SK-N-SH (cell line): ENCODE results near the gene DSG4. TPM values are rescaled to one million over a fixed set of nuclear protein-coding genes. Genes with fewer than 3 reads are reported as not detected.

ENCODE experiments used
- CTCF ChIA-PET: fragments of 300-600, 350-600 bp; formaldehyde crosslinking; extraction: SDS; loops from one replicate; lab custom pipeline; 2021; lab: Yijun Ruan, JAX
- POLR2A ChIA-PET: fragments of 350-600 bp; sonication (Branson Sonifier 250); formaldehyde crosslinking; extraction: SDS; loops from one replicate; lab custom pipeline; 2020; ENCODE audit warnings: antibody characterized with exemption, inconsistent platforms; lab: Yijun Ruan, JAX
- DNase-seq: peaks from one replicate; pipeline ENCODE4 v3.0.0; 2012
- H2AFZ ChIP-seq: fragments of 200-600 bp; sonication (generic); 2 replicates; pipeline ENCODE4 v1.8.1; 2016; ENCODE audit warnings: antibody characterized with exemption, mild to moderate bottlenecking, low read depth
- H3F3A ChIP-seq: fragments of 200-600 bp; sonication (generic); replicated peaks from 2 replicates; pipeline ENCODE3; 2016; ENCODE audit warnings: antibody characterized with exemption, mild to moderate bottlenecking; ENCODE audit not compliant: insufficient read depth
- H3K27ac ChIP-seq, 2 experiments: fragments of 200-500 bp in 1 of 2; fragments of 200-600 bp in 1 of 2; sonication (Bioruptor generic) in 1 of 2; sonication (generic), shearing (Covaris generic) in 1 of 2; 2 replicates each; pipeline versions ENCODE4 v1.5.1 to v1.6.1; 2014 to 2016; ENCODE audit warnings: low read depth in 2 of 2, inconsistent platforms in 1 of 2, low read length in 1 of 2, mild to moderate bottlenecking in 1 of 2, mixed read lengths in 1 of 2
- H3K27me3 ChIP-seq: fragments of 200-600 bp; sonication (generic), shearing (Covaris generic); 2 replicates; pipeline ENCODE4 v1.6.1; 2016; ENCODE audit warnings: mixed run types; ENCODE audit not compliant: insufficient read depth
- H3K36me3 ChIP-seq, 2 experiments: fragments of 200-500 bp in 1 of 2; fragments of 200-600 bp in 1 of 2; sonication (Bioruptor generic) in 1 of 2; sonication (generic) in 1 of 2; replicated peaks in 1 of 2; 2 replicates each; pipeline versions ENCODE3 to v1.5.1; 2014 to 2016; ENCODE audit warnings: low read length in 1 of 2, mild to moderate bottlenecking in 1 of 2; ENCODE audit not compliant: insufficient read depth in 2 of 2, control insufficient read depth in 1 of 2
- H3K4me1 ChIP-seq, 2 experiments: fragments of 200-500 bp in 1 of 2; fragments of 200-600 bp in 1 of 2; sonication (Bioruptor generic) in 1 of 2; sonication (generic), shearing (Covaris generic) in 1 of 2; 2 replicates each; pipeline versions ENCODE4 v1.5.1 to v1.6.1; 2014 to 2016; ENCODE audit warnings: low read depth in 1 of 2, low read length in 1 of 2, mixed run types in 1 of 2; ENCODE audit not compliant: insufficient read depth in 2 of 2, control insufficient read depth in 1 of 2
- H3K4me2 ChIP-seq: fragments of 200-600 bp; sonication (generic), shearing (Covaris generic); 2 replicates; pipeline ENCODE4 v1.6.1; 2017; ENCODE audit warnings: mixed run types
- H3K4me3 ChIP-seq, 2 experiments: fragments of 200-500 bp in 1 of 2; fragments of 200-600 bp in 1 of 2; sonication (Bioruptor generic) in 1 of 2; sonication (generic), shearing (Covaris generic) in 1 of 2; 2 replicates each; pipeline versions ENCODE4 v1.5.1 to v1.8.1; 2014 to 2016; ENCODE audit warnings: low read depth in 2 of 2, inconsistent platforms in 1 of 2, low read length in 1 of 2, mild to moderate bottlenecking in 1 of 2, mixed read lengths in 1 of 2, moderate library complexity in 1 of 2
- H3K79me2 ChIP-seq: fragments of 200-600 bp; sonication (generic); 2 replicates; pipeline ENCODE4 v1.8.1; 2017; ENCODE audit warnings: mild to moderate bottlenecking; ENCODE audit not compliant: insufficient read depth
- H3K9ac ChIP-seq: fragments of 200-600 bp; sonication (generic); 2 replicates; pipeline ENCODE4 v1.6.1; 2017; ENCODE audit warnings: mixed run types
- H3K9me2 ChIP-seq: fragments of 200-600 bp; sonication (generic); 2 replicates; pipeline ENCODE4 v1.6.1; 2017; ENCODE audit warnings: mixed run types
- H3K9me3 ChIP-seq: fragments of 200-600 bp; sonication (generic); 2 replicates; pipeline ENCODE4 v1.6.1; 2017; ENCODE audit warnings: mixed run types, mild to moderate bottlenecking, moderate library complexity
- H4K20me1 ChIP-seq: fragments of 200-600 bp; sonication (generic); 2 replicates; pipeline ENCODE4 v1.6.1; 2017; ENCODE audit warnings: mild to moderate bottlenecking, mixed run types; ENCODE audit not compliant: insufficient read depth
- CHD2 ChIP-seq: fragments of 150-350 bp; IDR thresholded peaks from 2 replicates; pipeline ENCODE4 v1.6.1; 2018; ENCODE audit warnings: low read length; ENCODE audit not compliant: partially characterized antibody
- ELF1 ChIP-seq: IDR thresholded peaks from 2 replicates; pipeline ENCODE4 v1.4.0; 2012
- EP300 ChIP-seq, 2 experiments: IDR thresholded peaks; 2 replicates each; pipeline versions ENCODE4 v1.4.0 to v1.6.1; 2012; ENCODE audit warnings: borderline replicate concordance in 1 of 2, low read depth in 1 of 2, low read length in 1 of 2
- EZH2phosphoT487 ChIP-seq: fragments of 200-600 bp; sonication (generic); IDR thresholded peaks from 2 replicates; pipeline ENCODE4 v1.6.1; 2017; ENCODE audit warnings: low read depth, mixed run types, mild to moderate bottlenecking, antibody characterized with exemption, moderate library complexity, borderline replicate concordance
- FOXJ3 ChIP-seq: sonication (generic); formaldehyde crosslinking; IDR thresholded peaks from 2 replicates; pipeline ENCODE4 v1.5.1; 2020; ENCODE audit warnings: mild to moderate bottlenecking, missing genetic modification reagents
- FOXM1 ChIP-seq: IDR thresholded peaks from 2 replicates; pipeline ENCODE4 v1.4.0; 2012; ENCODE audit warnings: low read depth, mild to moderate bottlenecking
- GATA2 ChIP-seq: sonication (generic); formaldehyde crosslinking; IDR thresholded peaks from 2 replicates; pipeline ENCODE4 v1.5.0; 2020; ENCODE audit warnings: mild to moderate bottlenecking, missing genetic modification reagents
- NRF1 ChIP-seq: IDR thresholded peaks from 2 replicates; pipeline ENCODE4 v1.6.1; 2012; ENCODE audit warnings: low read depth, mild to moderate bottlenecking, low read length
- RAD21 ChIP-seq: IDR thresholded peaks from 2 replicates; pipeline ENCODE4 v1.6.1; 2012; ENCODE audit warnings: mild to moderate bottlenecking, low read length
- RCOR1 ChIP-seq: fragments of 150-350 bp; IDR thresholded peaks from 2 replicates; pipeline ENCODE4 v1.6.1; 2017; ENCODE audit warnings: antibody characterized with exemption, low read length
- RFX5 ChIP-seq: IDR thresholded peaks from 2 replicates; pipeline ENCODE4 v1.6.1; 2012; ENCODE audit warnings: mild to moderate bottlenecking, improper control_type of control experiment, low read length
- SMC3 ChIP-seq: IDR thresholded peaks from 2 replicates; pipeline ENCODE4 v1.6.1; 2012; ENCODE audit warnings: low read depth, low read length, improper control_type of control experiment
- TAF1 ChIP-seq: IDR thresholded peaks from 2 replicates; pipeline ENCODE4 v1.6.1; 2012; ENCODE audit warnings: low read depth, mild to moderate bottlenecking, low read length, moderate library complexity, borderline replicate concordance
- TCF12 ChIP-seq: IDR thresholded peaks from 2 replicates; pipeline ENCODE4 v1.4.0; 2012
- TEAD4 ChIP-seq: IDR thresholded peaks from 2 replicates; pipeline ENCODE4 v1.4.0; 2012; ENCODE audit warnings: mild to moderate bottlenecking, borderline replicate concordance; ENCODE audit not compliant: insufficient read depth
- YY1 ChIP-seq: IDR thresholded peaks from 2 replicates; pipeline ENCODE4 v1.4.0; 2012; ENCODE audit warnings: low read depth, mild to moderate bottlenecking
- WGBS: methylation state at CpG from one replicate; pipeline ENCODE4 v1.1.6; 2017; ENCODE audit warnings: low lambda C conversion rate; 5-methylcytosine and 5-hydroxymethylcytosine counted together
- polyA plus RNA-seq, 3 experiments: library from polyadenylated mRNA; depleted of rRNA; stranded (reverse); fragments of >200 nt; gene quantifications; 2 replicates each; pipeline ENCODE4 v1.2.3, GENCODE V29; 2012
- TF ChIP-seq, protein P1 (sequence below): IDR thresholded peaks from 2 replicates; pipeline ENCODE4 v1.4.0; 2012; ENCODE audit warnings: low read depth
- TF ChIP-seq, protein P2 (sequence below): IDR thresholded peaks from 2 replicates; pipeline ENCODE4 v1.4.0; 2012; ENCODE audit warnings: low read depth, borderline replicate concordance
- TF ChIP-seq, protein P3 (sequence below): fragments of 200-600 bp; sonication (generic); IDR thresholded peaks from 2 replicates; pipeline ENCODE4 v1.6.1; 2017; ENCODE audit warnings: antibody characterized with exemption, mild to moderate bottlenecking, moderate library complexity
- TF ChIP-seq, protein P4 (sequence below): IDR thresholded peaks from 2 replicates; pipeline ENCODE4 v1.6.1; 2012; ENCODE audit warnings: mild to moderate bottlenecking, low read depth, low read length, moderate library complexity
- TF ChIP-seq, protein P5 (sequence below): fragments of 150-350 bp; IDR thresholded peaks from 2 replicates; pipeline ENCODE4 v1.6.1; 2016; ENCODE audit warnings: mild to moderate bottlenecking, low read depth, low read length

Gene DSG4
- polyA plus RNA-seq, 1 of the 3 experiments (the other 2 are of a cell fraction): not detected

DNA sequence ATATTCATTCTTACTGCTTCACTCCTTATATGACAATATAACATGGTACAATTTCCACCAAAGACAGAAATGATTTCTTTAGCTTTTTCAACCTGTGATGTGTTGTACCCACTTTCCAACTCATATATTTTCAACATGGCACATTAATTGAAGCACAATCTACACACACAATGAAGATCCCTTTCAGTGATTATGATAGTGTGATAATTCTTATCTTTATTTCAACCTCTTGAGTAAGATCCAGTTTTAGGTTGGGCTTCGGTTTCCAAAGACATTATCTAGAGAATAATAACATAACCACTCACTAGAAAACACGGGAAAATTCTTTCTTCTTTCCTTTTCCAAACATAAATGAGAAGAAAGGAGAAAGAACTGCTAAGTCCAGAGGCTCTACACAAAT lies 67.6 kb downstream of the DSG4 start:
- TF ChIP-seq TCF12 (no peak), FOXJ3 (CRISPR knock-in tag) (no peak), RFX5 (no peak), CHD2 (no peak), FOXM1 (no peak)
- TF ChIP-seq, protein P1, sequence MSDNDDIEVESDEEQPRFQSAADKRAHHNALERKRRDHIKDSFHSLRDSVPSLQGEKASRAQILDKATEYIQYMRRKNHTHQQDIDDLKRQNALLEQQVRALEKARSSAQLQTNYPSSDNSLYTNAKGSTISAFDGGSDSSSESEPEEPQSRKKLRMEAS: no peak
- TF ChIP-seq, protein P2, sequence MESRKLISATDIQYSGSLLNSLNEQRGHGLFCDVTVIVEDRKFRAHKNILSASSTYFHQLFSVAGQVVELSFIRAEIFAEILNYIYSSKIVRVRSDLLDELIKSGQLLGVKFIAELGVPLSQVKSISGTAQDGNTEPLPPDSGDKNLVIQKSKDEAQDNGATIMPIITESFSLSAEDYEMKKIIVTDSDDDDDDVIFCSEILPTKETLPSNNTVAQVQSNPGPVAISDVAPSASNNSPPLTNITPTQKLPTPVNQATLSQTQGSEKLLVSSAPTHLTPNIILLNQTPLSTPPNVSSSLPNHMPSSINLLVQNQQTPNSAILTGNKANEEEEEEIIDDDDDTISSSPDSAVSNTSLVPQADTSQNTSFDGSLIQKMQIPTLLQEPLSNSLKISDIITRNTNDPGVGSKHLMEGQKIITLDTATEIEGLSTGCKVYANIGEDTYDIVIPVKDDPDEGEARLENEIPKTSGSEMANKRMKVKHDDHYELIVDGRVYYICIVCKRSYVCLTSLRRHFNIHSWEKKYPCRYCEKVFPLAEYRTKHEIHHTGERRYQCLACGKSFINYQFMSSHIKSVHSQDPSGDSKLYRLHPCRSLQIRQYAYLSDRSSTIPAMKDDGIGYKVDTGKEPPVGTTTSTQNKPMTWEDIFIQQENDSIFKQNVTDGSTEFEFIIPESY: no peak
- TF ChIP-seq, protein P3, sequence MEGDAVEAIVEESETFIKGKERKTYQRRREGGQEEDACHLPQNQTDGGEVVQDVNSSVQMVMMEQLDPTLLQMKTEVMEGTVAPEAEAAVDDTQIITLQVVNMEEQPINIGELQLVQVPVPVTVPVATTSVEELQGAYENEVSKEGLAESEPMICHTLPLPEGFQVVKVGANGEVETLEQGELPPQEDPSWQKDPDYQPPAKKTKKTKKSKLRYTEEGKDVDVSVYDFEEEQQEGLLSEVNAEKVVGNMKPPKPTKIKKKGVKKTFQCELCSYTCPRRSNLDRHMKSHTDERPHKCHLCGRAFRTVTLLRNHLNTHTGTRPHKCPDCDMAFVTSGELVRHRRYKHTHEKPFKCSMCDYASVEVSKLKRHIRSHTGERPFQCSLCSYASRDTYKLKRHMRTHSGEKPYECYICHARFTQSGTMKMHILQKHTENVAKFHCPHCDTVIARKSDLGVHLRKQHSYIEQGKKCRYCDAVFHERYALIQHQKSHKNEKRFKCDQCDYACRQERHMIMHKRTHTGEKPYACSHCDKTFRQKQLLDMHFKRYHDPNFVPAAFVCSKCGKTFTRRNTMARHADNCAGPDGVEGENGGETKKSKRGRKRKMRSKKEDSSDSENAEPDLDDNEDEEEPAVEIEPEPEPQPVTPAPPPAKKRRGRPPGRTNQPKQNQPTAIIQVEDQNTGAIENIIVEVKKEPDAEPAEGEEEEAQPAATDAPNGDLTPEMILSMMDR: no peak
- Histone ChIP-seq H3K79me2 (no peaks in the 10 kb centered on the region), H3K4me3 (no peak overlapping the region), H3K4me1 (no peaks in the 10 kb centered on the region), H3K9me2 (no peaks in the 10 kb centered on the region), H3K27me3 (peaks cover 37% of the 10 kb centered on the region), H3F3A (no peaks in the 10 kb centered on the region), H3K4me2 (no peak overlapping the region), H3K36me3 (no peaks in the 10 kb centered on the region), H4K20me1 (no peaks in the 10 kb centered on the region), H2AFZ (no peak overlapping the region), H3K9me3 (no peaks in the 10 kb centered on the region), H3K27ac (no peak overlapping the region), H3K9ac (no peak overlapping the region)
- 4% methylated on average over 2 of the region's 2 CpGs for WGBS
- POLR2A ChIA-PET: no interaction called here
- no peak for DNase-seq
- CTCF ChIA-PET: no interaction called here

DNA sequence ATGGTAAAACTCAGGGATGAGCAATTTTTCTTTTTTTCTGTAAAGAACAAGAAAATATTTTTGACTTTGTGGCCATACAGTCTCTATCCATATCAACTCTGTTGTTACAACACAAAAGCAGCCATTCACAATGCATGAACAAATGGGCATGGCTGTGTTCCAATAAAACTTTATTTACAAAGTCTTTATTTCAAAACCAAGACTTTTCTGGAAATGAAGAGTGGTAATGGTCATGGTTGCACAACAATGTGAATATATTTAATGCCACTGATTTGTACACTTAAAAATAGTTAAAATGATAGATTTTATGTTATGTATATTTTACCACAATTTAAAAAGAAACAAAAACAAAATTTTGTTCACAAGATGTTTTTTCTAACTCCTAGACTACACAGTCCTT lies 69.3 kb downstream of the DSG4 start:
- Histone ChIP-seq H3K27me3 (peaks cover 38% of the 10 kb centered on the region), H3F3A (no peaks in the 10 kb centered on the region), H3K9ac (no peak overlapping the region), H2AFZ (no peak overlapping the region), H3K79me2 (no peaks in the 10 kb centered on the region), H3K4me1 (no peaks in the 10 kb centered on the region), H3K4me2 (no peak overlapping the region), H4K20me1 (no peaks in the 10 kb centered on the region), H3K9me3 (no peaks in the 10 kb centered on the region), H3K27ac (no peak overlapping the region), H3K36me3 (no peaks in the 10 kb centered on the region), H3K9me2 (no peaks in the 10 kb centered on the region), H3K4me3 (no peak overlapping the region)
- POLR2A ChIA-PET: no interaction called here
- DNase-seq: no peak
- CTCF ChIA-PET: no interaction called here
- TF ChIP-seq TAF1 (no peak), EZH2phosphoT487 (no peak), SMC3 (no peak), TEAD4 (no peak), RAD21 (no peak), GATA2 (CRISPR knock-in tag) (no peak), EP300 (IDR thresholded peaks at IDR 0.05; ENCODE audit: borderline replicate concordance in 1 of 2, low read depth in 1 of 2, low read length in 1 of 2) (no peak), ELF1 (no peak), YY1 (no peak), NRF1 (no peak), FOXM1 (no peak), RCOR1 (no peak)
- TF ChIP-seq, protein P4, sequence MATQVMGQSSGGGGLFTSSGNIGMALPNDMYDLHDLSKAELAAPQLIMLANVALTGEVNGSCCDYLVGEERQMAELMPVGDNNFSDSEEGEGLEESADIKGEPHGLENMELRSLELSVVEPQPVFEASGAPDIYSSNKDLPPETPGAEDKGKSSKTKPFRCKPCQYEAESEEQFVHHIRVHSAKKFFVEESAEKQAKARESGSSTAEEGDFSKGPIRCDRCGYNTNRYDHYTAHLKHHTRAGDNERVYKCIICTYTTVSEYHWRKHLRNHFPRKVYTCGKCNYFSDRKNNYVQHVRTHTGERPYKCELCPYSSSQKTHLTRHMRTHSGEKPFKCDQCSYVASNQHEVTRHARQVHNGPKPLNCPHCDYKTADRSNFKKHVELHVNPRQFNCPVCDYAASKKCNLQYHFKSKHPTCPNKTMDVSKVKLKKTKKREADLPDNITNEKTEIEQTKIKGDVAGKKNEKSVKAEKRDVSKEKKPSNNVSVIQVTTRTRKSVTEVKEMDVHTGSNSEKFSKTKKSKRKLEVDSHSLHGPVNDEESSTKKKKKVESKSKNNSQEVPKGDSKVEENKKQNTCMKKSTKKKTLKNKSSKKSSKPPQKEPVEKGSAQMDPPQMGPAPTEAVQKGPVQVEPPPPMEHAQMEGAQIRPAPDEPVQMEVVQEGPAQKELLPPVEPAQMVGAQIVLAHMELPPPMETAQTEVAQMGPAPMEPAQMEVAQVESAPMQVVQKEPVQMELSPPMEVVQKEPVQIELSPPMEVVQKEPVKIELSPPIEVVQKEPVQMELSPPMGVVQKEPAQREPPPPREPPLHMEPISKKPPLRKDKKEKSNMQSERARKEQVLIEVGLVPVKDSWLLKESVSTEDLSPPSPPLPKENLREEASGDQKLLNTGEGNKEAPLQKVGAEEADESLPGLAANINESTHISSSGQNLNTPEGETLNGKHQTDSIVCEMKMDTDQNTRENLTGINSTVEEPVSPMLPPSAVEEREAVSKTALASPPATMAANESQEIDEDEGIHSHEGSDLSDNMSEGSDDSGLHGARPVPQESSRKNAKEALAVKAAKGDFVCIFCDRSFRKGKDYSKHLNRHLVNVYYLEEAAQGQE: no peak
- TF ChIP-seq, protein P5, sequence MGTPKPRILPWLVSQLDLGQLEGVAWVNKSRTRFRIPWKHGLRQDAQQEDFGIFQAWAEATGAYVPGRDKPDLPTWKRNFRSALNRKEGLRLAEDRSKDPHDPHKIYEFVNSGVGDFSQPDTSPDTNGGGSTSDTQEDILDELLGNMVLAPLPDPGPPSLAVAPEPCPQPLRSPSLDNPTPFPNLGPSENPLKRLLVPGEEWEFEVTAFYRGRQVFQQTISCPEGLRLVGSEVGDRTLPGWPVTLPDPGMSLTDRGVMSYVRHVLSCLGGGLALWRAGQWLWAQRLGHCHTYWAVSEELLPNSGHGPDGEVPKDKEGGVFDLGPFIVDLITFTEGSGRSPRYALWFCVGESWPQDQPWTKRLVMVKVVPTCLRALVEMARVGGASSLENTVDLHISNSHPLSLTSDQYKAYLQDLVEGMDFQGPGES: no peak
- TF ChIP-seq, protein P1: no peak
